Breast epithelium (tissue), 3 donors: ENCODE results near the gene DMD.

Experiments
- POLR2A ChIP-seq: fragments of 450-650 bp; IDR thresholded peaks from one replicate; pipeline ENCODE4 v1.6.1; 2016; ENCODE audit warnings: antibody characterized with exemption, mild to moderate bottlenecking, moderate library complexity
- POLR2AphosphoS5 ChIP-seq, 3 donors: sonication (generic); formaldehyde crosslinking; IDR thresholded peaks; one replicate each; pipeline ENCODE4 v1.6.1; 2017; ENCODE audit warnings: antibody characterized with exemption in 3 of 3
- TF ChIP-seq, protein P1 (sequence below), 3 donors: fragments of 450-650 bp; IDR thresholded peaks; one replicate each; pipeline ENCODE4 v1.5.1; 2016 to 2017; ENCODE audit warnings: antibody characterized with exemption in 3 of 3, mild to moderate bottlenecking in 3 of 3, moderate library complexity in 3 of 3

DNA sequence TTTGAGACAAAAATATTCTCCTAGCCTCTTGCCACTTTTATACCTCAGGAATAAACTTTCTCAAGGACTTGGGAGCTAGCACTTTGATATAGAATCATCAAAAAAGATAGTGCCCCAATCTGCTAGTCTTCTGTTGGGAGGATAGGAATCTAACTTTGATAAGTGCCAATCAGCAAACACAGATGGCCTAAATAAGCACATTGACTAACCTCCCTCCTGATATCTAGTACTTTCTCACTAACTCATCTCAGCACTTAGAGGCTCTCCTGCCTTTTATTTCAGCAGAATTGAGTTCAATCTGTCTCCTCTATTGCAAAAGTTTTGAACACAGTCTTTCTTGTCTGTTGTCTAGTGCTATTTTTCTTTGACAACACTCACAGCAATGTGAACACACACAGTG is 1341.1 kb downstream of the DMD start:
- no peak for TF ChIP-seq POLR2A
- TF ChIP-seq, protein P1, sequence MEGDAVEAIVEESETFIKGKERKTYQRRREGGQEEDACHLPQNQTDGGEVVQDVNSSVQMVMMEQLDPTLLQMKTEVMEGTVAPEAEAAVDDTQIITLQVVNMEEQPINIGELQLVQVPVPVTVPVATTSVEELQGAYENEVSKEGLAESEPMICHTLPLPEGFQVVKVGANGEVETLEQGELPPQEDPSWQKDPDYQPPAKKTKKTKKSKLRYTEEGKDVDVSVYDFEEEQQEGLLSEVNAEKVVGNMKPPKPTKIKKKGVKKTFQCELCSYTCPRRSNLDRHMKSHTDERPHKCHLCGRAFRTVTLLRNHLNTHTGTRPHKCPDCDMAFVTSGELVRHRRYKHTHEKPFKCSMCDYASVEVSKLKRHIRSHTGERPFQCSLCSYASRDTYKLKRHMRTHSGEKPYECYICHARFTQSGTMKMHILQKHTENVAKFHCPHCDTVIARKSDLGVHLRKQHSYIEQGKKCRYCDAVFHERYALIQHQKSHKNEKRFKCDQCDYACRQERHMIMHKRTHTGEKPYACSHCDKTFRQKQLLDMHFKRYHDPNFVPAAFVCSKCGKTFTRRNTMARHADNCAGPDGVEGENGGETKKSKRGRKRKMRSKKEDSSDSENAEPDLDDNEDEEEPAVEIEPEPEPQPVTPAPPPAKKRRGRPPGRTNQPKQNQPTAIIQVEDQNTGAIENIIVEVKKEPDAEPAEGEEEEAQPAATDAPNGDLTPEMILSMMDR (IDR thresholded peaks at IDR 0.05), result no peak
- TF ChIP-seq POLR2AphosphoS5 (IDR thresholded peaks at IDR 0.05), result no peak
